MM.1S (cell line): ENCODE data around the gene TENT4B.

ENCODE experiments used
- CTCF ChIP-seq: fragments of 300-600 bp; sonication (generic); IDR thresholded peaks from 2 replicates; pipeline ENCODE4 v1.5.1; 2016; ENCODE audit warnings: antibody characterized with exemption, low read length, mixed read lengths
- EZH2 ChIP-seq: fragments of 300-600 bp; sonication (generic); optimal IDR thresholded peaks from 2 replicates; pipeline ENCODE3; 2017; ENCODE audit warnings: low read depth, mild to moderate bottlenecking, antibody characterized with exemption, low read length, mixed read lengths

GRCh38 chr16:50146479-50147435 is 6.3 kb upstream of the TENT4B start:
- TF ChIP-seq CTCF (no peak), EZH2 (no peak)
